GM23338 (cell line): ENCODE results near the gene MYH14. TPM values are rescaled to one million over a fixed set of nuclear protein-coding genes. Genes with fewer than 3 reads are reported as not detected.

ENCODE experiments used
- ATAC-seq: fragments of 200-7000 bp; cut with Tn5 transposase; 3 replicates; pipeline ENCODE4 v1.9.1; 2020
- DNase-seq: peaks from one replicate; pipeline ENCODE4 v3.0.0-alpha.2; 2015; ENCODE audit warnings: low spot score
- H2AFZ ChIP-seq: fragments of 200-600 bp; sonication (generic); 2 replicates; pipeline ENCODE4 v1.8.0; 2016; ENCODE audit warnings: antibody characterized with exemption, mild to moderate bottlenecking, moderate library complexity
- H3F3A ChIP-seq: fragments of 200-600 bp; sonication (generic); replicated peaks from 2 replicates; pipeline ENCODE4 v1.8.0; 2017; ENCODE audit warnings: antibody characterized with exemption, mixed run types, low read depth
- H3K27ac ChIP-seq: fragments of 200-600 bp; sonication (generic); 2 replicates; pipeline ENCODE4 v1.6.1; 2016; ENCODE audit warnings: low read depth
- H3K27me3 ChIP-seq: fragments of 200-600 bp; sonication (generic); 2 replicates; pipeline ENCODE4 v1.8.0; 2016; ENCODE audit warnings: mild to moderate bottlenecking, mixed run types, moderate library complexity; ENCODE audit not compliant: insufficient read depth
- H3K36me3 ChIP-seq: fragments of 200-600 bp; sonication (generic); 2 replicates; pipeline ENCODE4 v1.8.0; 2016; ENCODE audit warnings: mild to moderate bottlenecking; ENCODE audit not compliant: insufficient read depth
- H3K4me1 ChIP-seq: fragments of 200-600 bp; sonication (generic); 2 replicates; pipeline ENCODE4 v1.8.0; 2016; ENCODE audit warnings: mild to moderate bottlenecking, moderate library complexity; ENCODE audit not compliant: insufficient read depth
- H3K4me2 ChIP-seq: fragments of 200-600 bp; sonication (generic); 2 replicates; pipeline ENCODE4 v1.7.1; 2017; ENCODE audit warnings: mixed run types
- H3K4me3 ChIP-seq: fragments of 200-600 bp; sonication (generic); 2 replicates; pipeline ENCODE4 v1.6.1; 2016; ENCODE audit warnings: mixed run types
- H3K79me2 ChIP-seq: fragments of 200-600 bp; sonication (generic); replicated peaks from 2 replicates; pipeline ENCODE4 v1.8.0; 2017; ENCODE audit warnings: mild to moderate bottlenecking; ENCODE audit not compliant: insufficient read depth
- H3K9me2 ChIP-seq: fragments of 200-600 bp; sonication (generic); 2 replicates; pipeline ENCODE4 v1.8.0; 2017; ENCODE audit not compliant: insufficient read depth
- H4K20me1 ChIP-seq: fragments of 200-600 bp; sonication (generic); replicated peaks from 2 replicates; pipeline ENCODE4 v1.8.0; 2017; ENCODE audit warnings: mild to moderate bottlenecking; ENCODE audit not compliant: insufficient read depth
- H3K27ac Mint-ChIP-seq: 2 replicates; pipeline ENCODE4 v1.8.0; 2020; ENCODE audit warnings: inconsistent platforms, mild to moderate bottlenecking, moderate library complexity, mixed read lengths
- H3K27me3 Mint-ChIP-seq: 3 replicates; pipeline ENCODE4 v1.8.0; 2022; ENCODE audit warnings: low read depth, mild to moderate bottlenecking, moderate library complexity, mixed read lengths, inconsistent platforms; ENCODE audit not compliant: insufficient read depth, poor library complexity
- H3K36me3 Mint-ChIP-seq: 3 replicates; pipeline ENCODE4 v1.8.0; 2021; ENCODE audit warnings: low read depth, mild to moderate bottlenecking, inconsistent platforms, moderate library complexity, mixed read lengths
- H3K4me1 Mint-ChIP-seq: 3 replicates; pipeline ENCODE4 v1.8.0; 2020; ENCODE audit warnings: mild to moderate bottlenecking, inconsistent platforms, mixed read lengths
- H3K4me3 Mint-ChIP-seq: 3 replicates; pipeline ENCODE4 v1.8.0; 2021; ENCODE audit warnings: moderate library complexity, mild to moderate bottlenecking, inconsistent platforms, mixed read lengths
- H3K9me3 Mint-ChIP-seq: 3 replicates; pipeline ENCODE4 v1.8.0; 2020; ENCODE audit warnings: moderate library complexity, mild to moderate bottlenecking, inconsistent platforms, mixed read lengths
- CREB1 ChIP-seq: fragments of 250-450 bp; sonication (Bioruptor Pico); IDR thresholded peaks from 2 replicates; pipeline ENCODE4 v1.5.0; 2020; ENCODE audit warnings: low read depth, mild to moderate bottlenecking, moderate library complexity
- CTCF ChIP-seq, 2 experiments: fragments of 200-600 bp in 1 of 2; sonication (generic) in 1 of 2; conservative IDR thresholded peaks; 2 replicates each; pipeline versions ENCODE4 v1.5.1 to v1.6.1; 2016 to 2017; ENCODE audit warnings: antibody characterized with exemption in 2 of 2, low read depth in 2 of 2, mild to moderate bottlenecking in 2 of 2, moderate library complexity in 1 of 2
- ETS1 ChIP-seq: IDR thresholded peaks from 2 replicates; pipeline ENCODE4 v1.6.1; 2016; ENCODE audit warnings: antibody characterized with exemption
- EZH2 ChIP-seq: fragments of 200-600 bp; sonication (generic); IDR thresholded peaks from one replicate; pipeline ENCODE4 v1.8.0; 2017; ENCODE audit warnings: antibody characterized with exemption, mild to moderate bottlenecking, low read depth; ENCODE audit not compliant: unreplicated experiment
- EZH2phosphoT487 ChIP-seq: fragments of 200-600 bp; sonication (generic); IDR thresholded peaks from one replicate; pipeline ENCODE4 v1.8.1; 2018; ENCODE audit warnings: antibody characterized with exemption; ENCODE audit not compliant: unreplicated experiment
- JUNB ChIP-seq: IDR thresholded peaks from one replicate; pipeline ENCODE4 v1.6.1; 2016; ENCODE audit warnings: antibody characterized with exemption; ENCODE audit not compliant: unreplicated experiment
- NANOG ChIP-seq: IDR thresholded peaks from 2 replicates; pipeline ENCODE4 v1.6.1; 2016; ENCODE audit warnings: antibody characterized with exemption, borderline replicate concordance
- POLR2AphosphoS5 ChIP-seq: IDR thresholded peaks from 2 replicates; pipeline ENCODE4 v1.6.1; 2016; ENCODE audit warnings: antibody characterized with exemption, low read depth
- REST ChIP-seq: IDR thresholded peaks from one replicate; pipeline ENCODE4 v1.6.1; 2018; ENCODE audit warnings: antibody characterized with exemption; ENCODE audit not compliant: unreplicated experiment
- STAT1 ChIP-seq: IDR thresholded peaks from one replicate; pipeline ENCODE4 v1.6.1; 2016; ENCODE audit warnings: antibody characterized with exemption; ENCODE audit not compliant: unreplicated experiment
- ZNF114 ChIP-seq: fragments of 250-450 bp; sonication (Bioruptor Pico); IDR thresholded peaks from 2 replicates; pipeline ENCODE4 v1.5.0; 2020; ENCODE audit warnings: mild to moderate bottlenecking, moderate library complexity
- ZNF331 ChIP-seq: fragments of 250-450 bp; sonication (Bioruptor Pico); IDR thresholded peaks from 2 replicates; pipeline ENCODE4 v1.5.0; 2020; ENCODE audit warnings: low read depth, mild to moderate bottlenecking, moderate library complexity
- ZNF462 ChIP-seq: fragments of 250-450 bp; sonication (Bioruptor Pico); IDR thresholded peaks from 2 replicates; pipeline ENCODE4 v1.5.0; 2020; ENCODE audit warnings: mild to moderate bottlenecking, moderate library complexity
- polyA plus RNA-seq: library from polyadenylated mRNA; unstranded; fragments of >200 nt; fragmentation: Nextera tagmentation; extraction: Ambion mirVana; gene quantifications from 2 replicates; pipeline ENCODE4 v1.2.1, GENCODE V29; 2016
- total RNA-seq: library from RNA; depleted of rRNA; stranded (reverse); fragments of >200 nt; shearing (Covaris generic); gene quantifications from 2 replicates; pipeline ENCODE4 v1.2.3, GENCODE V29; 2014

The MYH14 gene
- total and polyA plus RNA-seq, 2 experiments from 2014 or later = 25.5 to 27.5 TPM

DNA sequence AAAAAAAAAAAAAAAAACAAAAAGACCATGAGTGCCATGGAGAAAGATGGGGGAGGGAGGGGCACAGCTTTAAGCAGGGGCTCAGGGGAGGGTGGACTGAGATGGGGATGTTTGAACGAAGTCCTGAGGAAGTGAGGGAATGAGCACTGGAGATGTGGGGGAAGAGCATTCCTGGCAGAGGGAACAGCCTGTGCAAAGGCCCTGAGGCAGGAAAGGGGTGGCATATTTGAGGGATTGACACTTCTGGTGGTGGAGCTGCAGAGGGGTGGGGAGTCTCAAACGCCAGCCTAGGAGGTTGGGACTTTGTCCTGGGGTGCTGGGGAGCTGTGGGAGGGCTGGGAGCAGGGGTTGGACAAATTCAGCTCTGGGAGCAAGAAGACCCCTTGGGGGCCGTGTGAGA lies 29.2 kb downstream of the MYH14 start:
- no peaks in the 10 kb centered on the region for H3K9me2 ChIP-seq
- H3K27ac ChIP-seq = no peak overlapping the region
- no peaks in the 10 kb centered on the region for H3K27me3 ChIP-seq
- no peaks in the 10 kb centered on the region for H3K4me1 Mint-ChIP-seq
- no peaks in the 10 kb centered on the region for H3K36me3 ChIP-seq
- no peaks in the 10 kb centered on the region for H3K79me2 ChIP-seq
- H3K36me3 Mint-ChIP-seq = peaks cover 34% of the 10 kb centered on the region
- no peak for TF ChIP-seq EZH2phosphoT487
- no peak for TF ChIP-seq REST
- TF ChIP-seq ZNF331 (CRISPR knock-in tag) = no peak
- no peak for TF ChIP-seq ZNF462 (CRISPR knock-in tag)
- no peak for TF ChIP-seq JUNB
- no peak for TF ChIP-seq EZH2
- TF ChIP-seq POLR2AphosphoS5 = no peak
- TF ChIP-seq NANOG = no peak
- no peak for TF ChIP-seq CREB1 (CRISPR knock-in tag)
- no peak for TF ChIP-seq ZNF114 (CRISPR knock-in tag)
- TF ChIP-seq STAT1 = no peak
- no peak for TF ChIP-seq ETS1
- TF ChIP-seq CTCF (conservative IDR thresholded peaks at IDR 0.05; ENCODE audit: low read depth in 2 of 2) = no peak
- H3K4me3 ChIP-seq = no peak overlapping the region
- 0 out of 2 replicates have a peak, but pooled peaks cover 3% of the 10 kb centered on the region for H3F3A ChIP-seq
- no peak overlapping the region for H2AFZ ChIP-seq
- no peak overlapping the region for H3K27ac Mint-ChIP-seq
- H3K4me2 ChIP-seq = no peak overlapping the region
- H3K9me3 Mint-ChIP-seq = peaks cover 95% of the 10 kb centered on the region
- H3K4me3 Mint-ChIP-seq = no peak overlapping the region
- DNase-seq (no peak), ATAC-seq (no peak)
- peaks cover 5% of the 10 kb centered on the region for H3K27me3 Mint-ChIP-seq
- peaks cover 10% of the 10 kb centered on the region; the same call in 1 of the 2 replicates for H3K4me1 ChIP-seq
- no peaks in the 10 kb centered on the region for H4K20me1 ChIP-seq
